Measurements from ENCODE around the gene CAB39L. TPM values are rescaled to one million over a fixed set of nuclear protein-coding genes. Genes with fewer than 3 reads are reported as not detected.
"Not testable (repeated sequence)": the region's sequence is repeated elsewhere in the genome, so short reads cannot be mapped to it uniquely, and the experiment has no call there.

CAB39L gene
- total RNA-seq, 1 donor from 2014 or later = 9.8 TPM

- DNase-seq (ENCODE audit: low spot score) = no peak
- intact Hi-C loops (cut with DNase I) = loop anchor here (5.0 kb wide), 1 partner anchor 94 kb away; no protein-coding TSS in a partner anchor
These were observed 140.2 kb downstream of the CAB39L start for GRCh38 chr13:49303533-49304252.

- intact Hi-C loops (cut with DNase I) = loop anchor here (5.0 kb wide), 1 partner anchor 94 kb away; no protein-coding TSS in a partner anchor
- no peak for DNase-seq (ENCODE audit: low spot score)
These were observed 141.0 kb downstream of the CAB39L start for GRCh38 chr13:49302817-49303216.

- DNase-seq (ENCODE audit: low spot score) = no peak
- intact Hi-C loops (cut with DNase I) = loop anchor here (5.0 kb wide), 1 partner anchor 95 kb away; no protein-coding TSS in a partner anchor
These were observed 141.6 kb downstream of the CAB39L start for GRCh38 chr13:49302222-49302621.

- intact Hi-C loops (cut with DNase I) = loop anchor here (1.0 to 5.0 kb wide), 3 partner anchors 96 to 306 kb away; no protein-coding TSS in a partner anchor
- no peak for DNase-seq (ENCODE audit: low spot score)
These were observed 142.9 kb downstream of the CAB39L start for GRCh38 chr13:49300739-49301589.

- DNase-seq (ENCODE audit: low spot score) = no peak
- intact Hi-C loops (cut with DNase I) = loop anchor here (2.0 to 5.0 kb wide), 2 partner anchors 97 to 137 kb away; no protein-coding TSS in a partner anchor
These were observed 143.6 kb downstream of the CAB39L start for GRCh38 chr13:49300276-49300675.

GRCh38 chr13:49298903-49299605, 144.8 kb downstream of the CAB39L start:
- intact Hi-C loops (cut with DNase I) = no loop called here
- no peak for DNase-seq (ENCODE audit: low spot score)

GRCh38 chr13:49298416-49298815, 145.4 kb downstream of the CAB39L start:
- intact Hi-C loops (cut with DNase I) = no loop called here

GRCh38 chr13:49297338-49297737, 146.5 kb downstream of the CAB39L start:
- intact Hi-C loops (cut with DNase I) = no loop called here
- DNase-seq (ENCODE audit: low spot score) = no peak

More at GRCh38 chr13:49298416-49298815, 145.4 kb downstream of the CAB39L start:
- DNase-seq (ENCODE audit: low spot score) = no peak

- no peak for DNase-seq (ENCODE audit: low spot score)
- intact Hi-C loops (cut with DNase I) = no loop called here
These were observed 147.2 kb downstream of the CAB39L start for GRCh38 chr13:49296659-49297058.

GRCh38 chr13:49295244-49295643, 148.6 kb downstream of the CAB39L start:
- intact Hi-C loops (cut with DNase I) = no loop called here
- no peak for DNase-seq (ENCODE audit: low spot score)

- intact Hi-C loops (cut with DNase I); DNase-seq (ENCODE audit: low spot score): not testable (repeated sequence)
These were observed 149.1 kb downstream of the CAB39L start for GRCh38 chr13:49294723-49295122.

GRCh38 chr13:49292742-49293486, 150.9 kb downstream of the CAB39L start:
- intact Hi-C loops (cut with DNase I) = no loop called here

GRCh38 chr13:49288458-49288857, 155.4 kb downstream of the CAB39L start:
- intact Hi-C loops (cut with DNase I) = no loop called here
- DNase-seq (ENCODE audit: low spot score) = no peak

More at GRCh38 chr13:49292742-49293486, 150.9 kb downstream of the CAB39L start:
- no peak for DNase-seq (ENCODE audit: low spot score)

GRCh38 chr13:49287995-49288394, 155.9 kb downstream of the CAB39L start:
- intact Hi-C loops (cut with DNase I) = no loop called here
- DNase-seq (ENCODE audit: low spot score) = no peak

GRCh38 chr13:49279885-49280284, 164.0 kb downstream of the CAB39L start:
- intact Hi-C loops (cut with DNase I) = loop anchor here (10.0 kb wide), 1 partner anchor 175 kb away; no protein-coding TSS in a partner anchor
- DNase-seq (ENCODE audit: low spot score) = no peak

- DNase-seq (ENCODE audit: low spot score) = no peak
- intact Hi-C loops (cut with DNase I) = loop anchor here (10.0 kb wide), 1 partner anchor 174 kb away; no protein-coding TSS in a partner anchor
These were observed 164.8 kb downstream of the CAB39L start for GRCh38 chr13:49279112-49279511.

- no peak for DNase-seq (ENCODE audit: low spot score)
- intact Hi-C loops (cut with DNase I) = loop anchor here (10.0 kb wide), 1 partner anchor 173 kb away; no protein-coding TSS in a partner anchor
These were observed 165.7 kb downstream of the CAB39L start for GRCh38 chr13:49278211-49278610.

- intact Hi-C loops (cut with DNase I) = loop anchor here (10.0 kb wide), 1 partner anchor 167 kb away; no protein-coding TSS in a partner anchor
- no peak for DNase-seq (ENCODE audit: low spot score)
These were observed 171.6 kb downstream of the CAB39L start for GRCh38 chr13:49272296-49272695.

- intact Hi-C loops (cut with DNase I) = loop anchor here (10.0 kb wide), 1 partner anchor 166 kb away; no protein-coding TSS in a partner anchor
- no peak for DNase-seq (ENCODE audit: low spot score)
These were observed 172.6 kb downstream of the CAB39L start for GRCh38 chr13:49271264-49271663.

All from cardiac septum (tissue), 1 donor.